ENCODE measurements around the gene EML4.

EML4 gene

DNA sequence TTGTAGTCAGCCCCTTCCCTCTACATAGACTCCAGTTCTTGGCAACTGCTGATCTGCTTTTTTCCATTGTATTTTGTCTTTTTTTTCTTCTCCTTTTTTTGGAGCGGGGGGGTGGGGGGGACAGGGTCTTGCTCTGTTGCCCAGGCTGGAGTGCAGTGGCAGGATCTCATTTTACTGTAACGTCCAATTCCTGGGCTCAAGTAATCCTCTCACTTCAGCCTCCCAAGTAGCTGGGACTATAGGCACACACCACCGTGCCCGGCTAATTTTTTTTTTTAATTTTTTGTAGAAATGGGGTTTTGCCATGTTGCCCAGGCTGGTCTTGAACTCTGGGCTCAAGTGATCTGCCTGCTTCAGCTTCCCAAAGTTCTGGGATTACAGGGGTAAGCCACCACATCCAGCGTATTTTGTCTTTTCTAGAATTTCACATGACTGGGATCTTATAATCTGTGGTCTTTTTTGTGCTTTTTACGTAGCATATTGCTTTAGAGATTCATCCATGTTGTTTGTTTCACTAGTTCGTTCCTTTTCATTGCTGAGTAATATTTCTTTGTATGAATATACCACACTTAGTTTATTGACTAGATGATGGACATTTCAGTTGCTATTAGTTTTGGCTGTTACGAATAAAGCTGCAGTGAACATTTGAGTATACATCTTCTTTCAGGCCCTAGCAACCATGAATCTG lies 17.9 kb downstream of the EML4 start:
- TF ChIP-seq SPI1 (IDR thresholded peaks at IDR 0.05; ENCODE audit: borderline replicate concordance, low read depth) (no peak), REST (IDR thresholded peaks at IDR 0.05; ENCODE audit: insufficient replicate concordance, low read depth) (no peak), GABPA (IDR thresholded peaks at IDR 0.05; ENCODE audit: low read depth) (no peak), POLR2AphosphoS5 (IDR thresholded peaks at IDR 0.05; ENCODE audit: low read depth) (no peak)
- TF ChIP-seq, protein P1, sequence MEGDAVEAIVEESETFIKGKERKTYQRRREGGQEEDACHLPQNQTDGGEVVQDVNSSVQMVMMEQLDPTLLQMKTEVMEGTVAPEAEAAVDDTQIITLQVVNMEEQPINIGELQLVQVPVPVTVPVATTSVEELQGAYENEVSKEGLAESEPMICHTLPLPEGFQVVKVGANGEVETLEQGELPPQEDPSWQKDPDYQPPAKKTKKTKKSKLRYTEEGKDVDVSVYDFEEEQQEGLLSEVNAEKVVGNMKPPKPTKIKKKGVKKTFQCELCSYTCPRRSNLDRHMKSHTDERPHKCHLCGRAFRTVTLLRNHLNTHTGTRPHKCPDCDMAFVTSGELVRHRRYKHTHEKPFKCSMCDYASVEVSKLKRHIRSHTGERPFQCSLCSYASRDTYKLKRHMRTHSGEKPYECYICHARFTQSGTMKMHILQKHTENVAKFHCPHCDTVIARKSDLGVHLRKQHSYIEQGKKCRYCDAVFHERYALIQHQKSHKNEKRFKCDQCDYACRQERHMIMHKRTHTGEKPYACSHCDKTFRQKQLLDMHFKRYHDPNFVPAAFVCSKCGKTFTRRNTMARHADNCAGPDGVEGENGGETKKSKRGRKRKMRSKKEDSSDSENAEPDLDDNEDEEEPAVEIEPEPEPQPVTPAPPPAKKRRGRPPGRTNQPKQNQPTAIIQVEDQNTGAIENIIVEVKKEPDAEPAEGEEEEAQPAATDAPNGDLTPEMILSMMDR (IDR thresholded peaks at IDR 0.05; ENCODE audit: insufficient read depth, low read length), result no peak
- H3K27me3 ChIP-seq (ENCODE audit: insufficient read depth, poor library complexity, severe bottlenecking), result no peaks in the 10 kb centered on the region
- no peak overlapping the region for H3K4me3 ChIP-seq (replicated peaks; ENCODE audit: insufficient read depth, low read length)
- DNase-seq (ENCODE audit: low read depth in 1 of 2, low spot score in 1 of 2), result no peak
- H3K27ac ChIP-seq (replicated peaks), result no peak overlapping the region

- Histone ChIP-seq H3K4me3 (replicated peaks; ENCODE audit: insufficient read depth, low read length) (no peak overlapping the region), H3K27ac (replicated peaks) (no peak overlapping the region), H3K27me3 (ENCODE audit: insufficient read depth, poor library complexity, severe bottlenecking) (no peaks in the 10 kb centered on the region)
- DNase-seq (ENCODE audit: low read depth in 1 of 2, low spot score in 1 of 2), result no peak
- TF ChIP-seq GABPA (IDR thresholded peaks at IDR 0.05; ENCODE audit: low read depth) (no peak), POLR2AphosphoS5 (IDR thresholded peaks at IDR 0.05; ENCODE audit: low read depth) (no peak), REST (IDR thresholded peaks at IDR 0.05; ENCODE audit: insufficient replicate concordance, low read depth) (no peak), SPI1 (IDR thresholded peaks at IDR 0.05; ENCODE audit: borderline replicate concordance, low read depth) (no peak)
- TF ChIP-seq, protein P1 (IDR thresholded peaks at IDR 0.05; ENCODE audit: insufficient read depth, low read length), result no peak
These were observed 18.7 kb downstream of the EML4 start for GRCh38 chr2:42187886-42188285.

DNA sequence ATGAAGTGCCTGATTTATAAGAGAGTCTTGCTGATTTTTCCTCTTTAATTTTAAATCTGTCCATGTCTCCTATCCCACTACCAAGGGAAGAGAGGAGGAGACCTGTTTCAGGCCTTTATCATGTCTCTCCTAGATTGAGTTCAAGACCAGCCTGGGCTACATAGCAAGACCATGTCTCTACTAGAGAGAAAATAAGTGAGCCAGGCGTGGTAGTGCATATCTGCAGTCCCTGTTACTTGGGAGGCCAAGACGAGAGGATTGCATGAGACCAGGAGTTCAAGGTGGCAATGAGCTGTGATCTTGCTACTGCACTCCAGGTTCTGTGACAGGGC lies 20.0 kb downstream of the EML4 start:
- Histone ChIP-seq H3K27me3 (ENCODE audit: insufficient read depth, poor library complexity, severe bottlenecking) (no peaks in the 10 kb centered on the region), H3K27ac (replicated peaks) (no peak overlapping the region), H3K4me3 (replicated peaks; ENCODE audit: insufficient read depth, low read length) (no peak overlapping the region)
- no peak for DNase-seq (ENCODE audit: low read depth in 1 of 2, low spot score in 1 of 2)
- TF ChIP-seq GABPA (IDR thresholded peaks at IDR 0.05; ENCODE audit: low read depth) (no peak), SPI1 (IDR thresholded peaks at IDR 0.05; ENCODE audit: borderline replicate concordance, low read depth) (no peak), REST (IDR thresholded peaks at IDR 0.05; ENCODE audit: insufficient replicate concordance, low read depth) (no peak), POLR2AphosphoS5 (IDR thresholded peaks at IDR 0.05; ENCODE audit: low read depth) (no peak)
- TF ChIP-seq, protein P1 (IDR thresholded peaks at IDR 0.05; ENCODE audit: insufficient read depth, low read length), result no peak
